Adrenal gland (tissue), 12 donors: ENCODE measurements around the gene PREB. TPM values are rescaled to one million over a fixed set of nuclear protein-coding genes. Genes with fewer than 3 reads are reported as not detected.

Source experiments
- DNase-seq, 7 donors: peaks; one replicate each; pipeline ENCODE4 v3.0.0-alpha.2; 2019 to 2020
- H3K27ac ChIP-seq, 5 donors: fragments of 200-600 bp; sonication (generic) in 4 of 5; 1 replicate in 3 of 5; 2 replicates in 2 of 5; pipeline versions ENCODE4 v1.5.1 to v1.8.0; 2016 to 2020; ENCODE audit warnings: mild to moderate bottlenecking in 1 of 5
- H3K27me3 ChIP-seq: fragments of 200-600 bp; 2 replicates; pipeline ENCODE4 v1.8.0; 2021
- H3K36me3 ChIP-seq, 2 donors: fragments of 200-600 bp; replicated peaks in 1 of 2; 1 replicate in 1 of 2; 2 replicates in 1 of 2; pipeline versions ENCODE4 v1.5.1 to v1.8.0; 2018 to 2022
- H3K4me1 ChIP-seq, 2 donors: fragments of 200-600 bp; replicated peaks in 1 of 2; 1 replicate in 1 of 2; 2 replicates in 1 of 2; pipeline versions ENCODE4 v1.5.1 to v1.8.0; 2018 to 2021
- H3K4me3 ChIP-seq, 4 donors: fragments of 200-600 bp; sonication (generic) in 3 of 4; one replicate each; pipeline ENCODE4 v1.5.1; 2016 to 2018
- H3K9me3 ChIP-seq, 3 donors: fragments of 200-600 bp; sonication (generic) in 1 of 3; replicated peaks in 1 of 3; 1 replicate in 2 of 3; 2 replicates in 1 of 3; pipeline versions ENCODE4 v1.5.1 to v1.8.0; 2016 to 2021
- POLR2A ChIP-seq, 2 donors: fragments of 450-650 bp; IDR thresholded peaks; one replicate each; pipeline ENCODE4 v1.6.1; 2017; ENCODE audit warnings: antibody characterized with exemption in 2 of 2, mild to moderate bottlenecking in 2 of 2, moderate library complexity in 1 of 2
- WGBS, 4 donors: extraction: QIAGEN DNeasy Blood & Tissue Kit in 2 of 4; methylation state at CpG; one replicate each; pipeline versions ENCODE4 v1.1.5 to v1.1.7; 2013 to 2017; 5-methylcytosine and 5-hydroxymethylcytosine counted together
- intact Hi-C, 2 donors: fragments of 100-400 bp; cut with DNase I; formaldehyde crosslinking; loops; one replicate each; pipeline versions ENCODE4 v1.14.1 to v1.15.0; 2022 to 2023
- polyA plus RNA-seq, 3 donors: library from polyadenylated mRNA; stranded (reverse); fragments of 200-250 nt in 2 of 3; fragments of 350-450 nt in 1 of 3; fragmentation: Illumina TruSeq in 1 of 3; extraction: RNeasy Lipid Tissue Mini Kit (QIAGEN cat#74804) in 1 of 3; gene quantifications; one replicate each; pipeline ENCODE4 v1.2.3, GENCODE V29; 2013 to 2014
- total RNA-seq, 9 donors: library from RNA; depleted of rRNA in 4 of 9; stranded (reverse); fragments of >200 nt in 4 of 9; fragments of 120-200 nt in 1 of 9; fragmentation: NEBNext Ultra II Directional in 1 of 9; extraction: Animal tissue kit (Norgen Biotek cat#: 25700) in 1 of 9; gene quantifications; one replicate each; pipeline versions ENCODE4 v1.1.0 to v1.2.4, GENCODE V29; 2013 to 2023
- TF ChIP-seq, protein P1 (sequence below), 6 experiments: fragments of 450-650 bp in 4 of 6; fragments of 200-600 bp in 2 of 6; sonication (generic) in 1 of 6; IDR thresholded peaks; 1 replicate in 5 of 6; 2 replicates in 1 of 6; pipeline versions ENCODE4 v1.5.1 to v1.8.0; 2016 to 2021; ENCODE audit warnings: antibody characterized with exemption in 6 of 6, mild to moderate bottlenecking in 2 of 6, moderate library complexity in 1 of 6
- donor health status: healthy with polysubstance abuse.
- donor health status: Bipolar disorder and iron deficiency.
- donor health status: DM: yes; HTN: yes; CAD: no.
- donor health status: DM: no; HTN: no; CAD: no.
- donor health status: DM: no; HTN: no; CAD: no.
- donor health status: DM: yes; HTN: yes; CAD: no.

The PREB gene
- total and polyA plus RNA-seq, 12 donors, result 44.1 to 91.5 (median 66.2) TPM

GRCh38 chr2:27138111-27138510, 3.7 kb upstream of the PREB start:
- intact Hi-C loops, result no loop called here
- H3K27me3 ChIP-seq, result no peaks in the 10 kb centered on the region
- H3K27ac ChIP-seq, result no peak overlapping the region
- H3K4me3 ChIP-seq, result no peak overlapping the region
- TF ChIP-seq POLR2A (IDR thresholded peaks at IDR 0.05), result no peak
- TF ChIP-seq, protein P1, sequence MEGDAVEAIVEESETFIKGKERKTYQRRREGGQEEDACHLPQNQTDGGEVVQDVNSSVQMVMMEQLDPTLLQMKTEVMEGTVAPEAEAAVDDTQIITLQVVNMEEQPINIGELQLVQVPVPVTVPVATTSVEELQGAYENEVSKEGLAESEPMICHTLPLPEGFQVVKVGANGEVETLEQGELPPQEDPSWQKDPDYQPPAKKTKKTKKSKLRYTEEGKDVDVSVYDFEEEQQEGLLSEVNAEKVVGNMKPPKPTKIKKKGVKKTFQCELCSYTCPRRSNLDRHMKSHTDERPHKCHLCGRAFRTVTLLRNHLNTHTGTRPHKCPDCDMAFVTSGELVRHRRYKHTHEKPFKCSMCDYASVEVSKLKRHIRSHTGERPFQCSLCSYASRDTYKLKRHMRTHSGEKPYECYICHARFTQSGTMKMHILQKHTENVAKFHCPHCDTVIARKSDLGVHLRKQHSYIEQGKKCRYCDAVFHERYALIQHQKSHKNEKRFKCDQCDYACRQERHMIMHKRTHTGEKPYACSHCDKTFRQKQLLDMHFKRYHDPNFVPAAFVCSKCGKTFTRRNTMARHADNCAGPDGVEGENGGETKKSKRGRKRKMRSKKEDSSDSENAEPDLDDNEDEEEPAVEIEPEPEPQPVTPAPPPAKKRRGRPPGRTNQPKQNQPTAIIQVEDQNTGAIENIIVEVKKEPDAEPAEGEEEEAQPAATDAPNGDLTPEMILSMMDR (IDR thresholded peaks at IDR 0.05), result no peak
- peaks cover 7% of the 10 kb centered on the region in 2 donors for H3K4me1 ChIP-seq
- DNase-seq, result no peak
- H3K9me3 ChIP-seq, result no peaks in the 10 kb centered on the region
- H3K36me3 ChIP-seq, result no peaks in the 10 kb centered on the region
- 68 to 80% (median 75%) methylated on average over 7 of the region's 7 CpGs for WGBS, 4 donors

GRCh38 chr2:27137322-27137935, 3.0 kb upstream of the PREB start:
- no peak for DNase-seq
- WGBS, 4 donors, result 91 to 93% (median 92%) methylated on average over 15 to 21 of the region's 21 CpGs
- H3K9me3 ChIP-seq, result no peaks in the 10 kb centered on the region
- H3K4me3 ChIP-seq, result no peak overlapping the region
- TF ChIP-seq POLR2A (IDR thresholded peaks at IDR 0.05), result no peak
- TF ChIP-seq, protein P1 (IDR thresholded peaks at IDR 0.05), result no peak
- no peak overlapping the region for H3K27ac ChIP-seq
- H3K36me3 ChIP-seq, result peaks cover 0 to 3% of the 10 kb centered on the region in 2 donors
- H3K27me3 ChIP-seq, result no peaks in the 10 kb centered on the region
- H3K4me1 ChIP-seq, result peaks cover 8 to 14% of the 10 kb centered on the region in 2 donors
- intact Hi-C loops, result no loop called here

DNA sequence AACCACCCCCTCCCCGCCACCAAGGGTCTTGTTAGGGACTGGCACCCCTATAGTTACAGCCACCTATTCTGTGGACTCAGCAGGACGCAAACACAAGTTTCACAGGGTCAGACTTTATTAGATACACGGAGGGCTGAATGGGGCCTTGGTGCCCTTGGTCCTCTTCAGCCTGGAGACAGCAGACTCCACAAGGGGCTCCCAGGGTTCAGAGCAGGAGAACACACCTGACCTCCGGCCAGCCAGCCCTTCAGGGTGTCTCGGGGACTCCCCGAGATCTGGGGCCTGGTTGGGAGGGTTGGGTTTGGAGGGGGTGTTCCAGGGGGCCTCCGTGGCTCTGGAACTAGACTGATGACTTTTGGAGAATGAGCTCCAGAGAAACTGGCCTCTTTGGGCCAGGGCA, 2.3 kb upstream of the PREB start:
- 88 to 95% (median 93%) methylated on average over 4 to 7 of the region's 7 CpGs for WGBS, 4 donors
- TF ChIP-seq, protein P1 (IDR thresholded peaks at IDR 0.05), result no peak
- no peak for TF ChIP-seq POLR2A (IDR thresholded peaks at IDR 0.05)
- Histone ChIP-seq H3K4me3 (no peak overlapping the region), H3K4me1 (peaks cover 8 to 15% of the 10 kb centered on the region in 2 donors), H3K9me3 (no peaks in the 10 kb centered on the region), H3K27me3 (no peaks in the 10 kb centered on the region), H3K27ac (no peak overlapping the region), H3K36me3 (peaks cover 0 to 10% of the 10 kb centered on the region in 2 donors)
- DNase-seq, result no peak
- intact Hi-C loops, result no loop called here

DNA sequence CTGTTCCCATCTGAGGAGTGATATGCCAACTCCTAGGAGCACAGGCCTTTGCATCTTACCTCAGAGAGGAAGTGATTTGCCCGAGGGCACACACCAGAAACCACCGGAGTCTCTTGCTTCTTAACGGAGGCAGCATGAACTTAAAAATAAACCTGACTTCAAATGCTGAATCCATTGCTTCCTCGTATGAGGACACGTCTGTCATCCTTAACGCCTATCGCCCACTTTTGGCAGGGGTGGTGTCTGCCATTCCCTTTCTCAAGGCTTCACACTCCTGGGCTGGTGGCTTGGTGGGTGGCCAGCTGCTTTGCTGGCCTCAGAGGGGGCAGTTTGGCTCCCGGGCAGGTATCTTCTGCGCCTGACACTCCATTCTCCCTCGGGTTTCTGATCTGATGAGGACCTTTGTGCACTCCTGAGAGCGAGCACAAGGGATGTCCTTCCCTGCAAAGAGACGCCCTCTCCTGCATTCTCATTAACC, 1.1 kb upstream of the PREB start:
- no peak for DNase-seq
- TF ChIP-seq POLR2A (IDR thresholded peaks at IDR 0.05), result no peak
- TF ChIP-seq, protein P1 (IDR thresholded peaks at IDR 0.05), result no peak
- no peaks in the 10 kb centered on the region for H3K9me3 ChIP-seq
- H3K27ac ChIP-seq, result no peak overlapping the region
- peaks cover 0 to 22% of the 10 kb centered on the region in 2 donors for H3K36me3 ChIP-seq
- no peak overlapping the region for H3K4me3 ChIP-seq
- no peaks in the 10 kb centered on the region for H3K27me3 ChIP-seq
- intact Hi-C loops, result no loop called here
- WGBS, 4 donors, result 77 to 88% (median 82%) methylated on average over 5 to 12 of the region's 12 CpGs
- peaks cover 8 to 15% of the 10 kb centered on the region in 2 donors for H3K4me1 ChIP-seq
